ENCODE results near the gene TRIO. TPM values are rescaled to one million over a fixed set of nuclear protein-coding genes. Genes with fewer than 3 reads are reported as not detected.

TRIO gene
- polyA plus RNA-seq, 1 of the 3 experiments (the other 2 are of a cell fraction), result 229 TPM

- Histone ChIP-seq H3K27ac (ENCODE audit: low read depth in 2 of 2, low read length in 1 of 2) (peak overlapping the region; percentile 98 to 100), H3K79me2 (ENCODE audit: insufficient read depth) (peaks cover 93% of the 10 kb centered on the region), H3K9me3 (no peaks in the 10 kb centered on the region), H3K9ac (peak overlapping the region; percentile 36; the same call in 1 of the 2 replicates), H3K4me3 (ENCODE audit: low read depth in 2 of 2, low read length in 1 of 2) (no peak overlapping the region), H3K36me3 (replicated peaks in 1 of 2; ENCODE audit: control insufficient read depth in 1 of 2, insufficient read depth in 2 of 2, low read length in 1 of 2) (peaks cover 52 to 60% of the 10 kb centered on the region in 2 experiments), H3K4me2 (peak overlapping the region; percentile 60; the same call in 1 of the 2 replicates), H2AFZ (ENCODE audit: low read depth) (no peak overlapping the region), H4K20me1 (ENCODE audit: insufficient read depth) (peaks cover 43% of the 10 kb centered on the region), H3K9me2 (no peaks in the 10 kb centered on the region), H3K4me1 (ENCODE audit: control insufficient read depth in 1 of 2, insufficient read depth in 2 of 2, low read depth in 1 of 2, low read length in 1 of 2) (peaks cover 68 to 79% of the 10 kb centered on the region in 2 experiments), H3F3A (replicated peaks; ENCODE audit: insufficient read depth) (peaks cover 67% of the 10 kb centered on the region), H3K27me3 (ENCODE audit: insufficient read depth) (no peaks in the 10 kb centered on the region)
- peak; percentile 97 for TF ChIP-seq MXI1 (IDR thresholded peaks at IDR 0.05; ENCODE audit: low read depth, low read length)
- no peak for TF ChIP-seq FOXM1 (IDR thresholded peaks at IDR 0.05; ENCODE audit: low read depth)
- DNase-seq, result no peak
- WGBS (ENCODE audit: low lambda C conversion rate), result 84% methylated on average over 8 of the region's 13 CpGs
- POLR2A ChIA-PET, result no interaction called here
- CTCF ChIA-PET, result interaction anchor here (1.7 kb wide), 1 partner anchor 197 kb away, joined by 7 read pairs; no protein-coding TSS in a partner anchor
Observed at GRCh38 chr5:14451871-14452270, 308.7 kb downstream of the TRIO start.

GRCh38 chr5:14452685-14453454 lies 309.7 kb downstream of the TRIO start:
- H3F3A ChIP-seq (replicated peaks; ENCODE audit: insufficient read depth), result peaks cover 57% of the 10 kb centered on the region
- peaks cover 58 to 79% of the 10 kb centered on the region in 2 experiments for H3K4me1 ChIP-seq (ENCODE audit: control insufficient read depth in 1 of 2, insufficient read depth in 2 of 2, low read depth in 1 of 2, low read length in 1 of 2)
- POLR2A ChIA-PET, result no interaction called here
- H3K9me3 ChIP-seq, result no peaks in the 10 kb centered on the region
- H3K9me2 ChIP-seq, result no peaks in the 10 kb centered on the region
- H3K4me3 ChIP-seq (ENCODE audit: low read depth in 2 of 2, low read length in 1 of 2), result no peak overlapping the region
- peak overlapping the region; percentile 98 to 100 for H3K27ac ChIP-seq (ENCODE audit: low read depth in 2 of 2, low read length in 1 of 2)
- peak overlapping the region; percentile 60 for H3K4me2 ChIP-seq
- peak overlapping the region; percentile 36; the same call in 1 of the 2 replicates for H3K9ac ChIP-seq
- TF ChIP-seq JUND (IDR thresholded peaks at IDR 0.05), result 0 out of 2 replicates have a peak, but pooled peaks have one; percentile 3
- TF ChIP-seq FOXM1 (IDR thresholded peaks at IDR 0.05; ENCODE audit: low read depth), result peak; percentile 70; the same call in 1 of the 2 replicates
- no peak for TF ChIP-seq MXI1 (IDR thresholded peaks at IDR 0.05; ENCODE audit: low read depth, low read length)
- peak; percentile 78 for TF ChIP-seq TCF12 (IDR thresholded peaks at IDR 0.05)
- peaks cover 93% of the 10 kb centered on the region for H3K79me2 ChIP-seq (ENCODE audit: insufficient read depth)
- CTCF ChIA-PET, result no interaction called here
- peaks cover 51% of the 10 kb centered on the region for H4K20me1 ChIP-seq (ENCODE audit: insufficient read depth)
- H3K36me3 ChIP-seq (replicated peaks in 1 of 2; ENCODE audit: control insufficient read depth in 1 of 2, insufficient read depth in 2 of 2, low read length in 1 of 2), result peaks cover 50 to 55% of the 10 kb centered on the region in 2 experiments
- DNase-seq, result no peak
- WGBS (ENCODE audit: low lambda C conversion rate), result 29% methylated on average over 6 of the region's 6 CpGs
- no peak overlapping the region for H2AFZ ChIP-seq (ENCODE audit: low read depth)
- H3K27me3 ChIP-seq (ENCODE audit: insufficient read depth), result no peaks in the 10 kb centered on the region

DNA sequence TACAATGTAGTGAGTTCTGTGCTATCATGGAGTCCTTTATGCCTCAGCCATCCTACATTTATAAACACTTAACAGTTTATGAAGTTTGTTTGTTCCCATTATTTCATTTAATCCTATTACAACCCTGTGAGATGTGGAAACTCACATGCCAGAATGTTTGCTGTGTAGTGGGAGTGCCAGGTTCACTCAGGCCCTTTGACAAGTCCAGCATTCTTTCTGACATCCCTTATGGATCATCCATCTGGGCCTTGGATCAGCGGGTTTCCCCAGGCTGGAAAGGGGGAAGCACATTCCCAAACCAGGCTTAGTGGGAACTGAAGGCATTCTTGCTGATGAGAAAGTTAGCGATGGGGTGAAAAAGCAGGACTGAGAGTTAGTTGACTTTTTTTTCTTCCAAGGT lies 310.3 kb downstream of the TRIO start:
- H3F3A ChIP-seq (replicated peaks; ENCODE audit: insufficient read depth), result peaks cover 51% of the 10 kb centered on the region
- peaks cover 52 to 79% of the 10 kb centered on the region in 2 experiments for H3K4me1 ChIP-seq (ENCODE audit: control insufficient read depth in 1 of 2, insufficient read depth in 2 of 2, low read depth in 1 of 2, low read length in 1 of 2)
- H2AFZ ChIP-seq (ENCODE audit: low read depth), result no peak overlapping the region
- H3K9me3 ChIP-seq, result no peaks in the 10 kb centered on the region
- peak overlapping the region; percentile 18; the same call in 1 of the 2 replicates for H3K4me2 ChIP-seq
- peak overlapping the region; percentile 36; the same call in 1 of the 2 replicates for H3K9ac ChIP-seq
- H3K9me2 ChIP-seq, result no peaks in the 10 kb centered on the region
- no peak overlapping the region for H3K4me3 ChIP-seq (ENCODE audit: low read depth in 2 of 2, low read length in 1 of 2)
- H4K20me1 ChIP-seq (ENCODE audit: insufficient read depth), result peaks cover 57% of the 10 kb centered on the region
- no peak for DNase-seq
- H3K36me3 ChIP-seq (replicated peaks in 1 of 2; ENCODE audit: control insufficient read depth in 1 of 2, insufficient read depth in 2 of 2, low read length in 1 of 2), result peaks cover 53 to 54% of the 10 kb centered on the region in 2 experiments
- 93% methylated on average over 2 of the region's 2 CpGs for WGBS (ENCODE audit: low lambda C conversion rate)
- peak overlapping the region; percentile 98 to 100 for H3K27ac ChIP-seq (ENCODE audit: low read depth in 2 of 2, low read length in 1 of 2)
- ChIA-PET POLR2A (no interaction called here), CTCF (no interaction called here)
- peaks cover 93% of the 10 kb centered on the region for H3K79me2 ChIP-seq (ENCODE audit: insufficient read depth)
- no peaks in the 10 kb centered on the region for H3K27me3 ChIP-seq (ENCODE audit: insufficient read depth)
- TF ChIP-seq FOXM1 (IDR thresholded peaks at IDR 0.05; ENCODE audit: low read depth), result no peak
- no peak for TF ChIP-seq POLR2AphosphoS5 (IDR thresholded peaks at IDR 0.05; ENCODE audit: low read depth, low read length)
- TF ChIP-seq MXI1 (IDR thresholded peaks at IDR 0.05; ENCODE audit: low read depth, low read length), result no peak
- TF ChIP-seq, protein P1, sequence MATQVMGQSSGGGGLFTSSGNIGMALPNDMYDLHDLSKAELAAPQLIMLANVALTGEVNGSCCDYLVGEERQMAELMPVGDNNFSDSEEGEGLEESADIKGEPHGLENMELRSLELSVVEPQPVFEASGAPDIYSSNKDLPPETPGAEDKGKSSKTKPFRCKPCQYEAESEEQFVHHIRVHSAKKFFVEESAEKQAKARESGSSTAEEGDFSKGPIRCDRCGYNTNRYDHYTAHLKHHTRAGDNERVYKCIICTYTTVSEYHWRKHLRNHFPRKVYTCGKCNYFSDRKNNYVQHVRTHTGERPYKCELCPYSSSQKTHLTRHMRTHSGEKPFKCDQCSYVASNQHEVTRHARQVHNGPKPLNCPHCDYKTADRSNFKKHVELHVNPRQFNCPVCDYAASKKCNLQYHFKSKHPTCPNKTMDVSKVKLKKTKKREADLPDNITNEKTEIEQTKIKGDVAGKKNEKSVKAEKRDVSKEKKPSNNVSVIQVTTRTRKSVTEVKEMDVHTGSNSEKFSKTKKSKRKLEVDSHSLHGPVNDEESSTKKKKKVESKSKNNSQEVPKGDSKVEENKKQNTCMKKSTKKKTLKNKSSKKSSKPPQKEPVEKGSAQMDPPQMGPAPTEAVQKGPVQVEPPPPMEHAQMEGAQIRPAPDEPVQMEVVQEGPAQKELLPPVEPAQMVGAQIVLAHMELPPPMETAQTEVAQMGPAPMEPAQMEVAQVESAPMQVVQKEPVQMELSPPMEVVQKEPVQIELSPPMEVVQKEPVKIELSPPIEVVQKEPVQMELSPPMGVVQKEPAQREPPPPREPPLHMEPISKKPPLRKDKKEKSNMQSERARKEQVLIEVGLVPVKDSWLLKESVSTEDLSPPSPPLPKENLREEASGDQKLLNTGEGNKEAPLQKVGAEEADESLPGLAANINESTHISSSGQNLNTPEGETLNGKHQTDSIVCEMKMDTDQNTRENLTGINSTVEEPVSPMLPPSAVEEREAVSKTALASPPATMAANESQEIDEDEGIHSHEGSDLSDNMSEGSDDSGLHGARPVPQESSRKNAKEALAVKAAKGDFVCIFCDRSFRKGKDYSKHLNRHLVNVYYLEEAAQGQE (IDR thresholded peaks at IDR 0.05; ENCODE audit: low read depth, low read length), result no peak
- TF ChIP-seq, protein P2, sequence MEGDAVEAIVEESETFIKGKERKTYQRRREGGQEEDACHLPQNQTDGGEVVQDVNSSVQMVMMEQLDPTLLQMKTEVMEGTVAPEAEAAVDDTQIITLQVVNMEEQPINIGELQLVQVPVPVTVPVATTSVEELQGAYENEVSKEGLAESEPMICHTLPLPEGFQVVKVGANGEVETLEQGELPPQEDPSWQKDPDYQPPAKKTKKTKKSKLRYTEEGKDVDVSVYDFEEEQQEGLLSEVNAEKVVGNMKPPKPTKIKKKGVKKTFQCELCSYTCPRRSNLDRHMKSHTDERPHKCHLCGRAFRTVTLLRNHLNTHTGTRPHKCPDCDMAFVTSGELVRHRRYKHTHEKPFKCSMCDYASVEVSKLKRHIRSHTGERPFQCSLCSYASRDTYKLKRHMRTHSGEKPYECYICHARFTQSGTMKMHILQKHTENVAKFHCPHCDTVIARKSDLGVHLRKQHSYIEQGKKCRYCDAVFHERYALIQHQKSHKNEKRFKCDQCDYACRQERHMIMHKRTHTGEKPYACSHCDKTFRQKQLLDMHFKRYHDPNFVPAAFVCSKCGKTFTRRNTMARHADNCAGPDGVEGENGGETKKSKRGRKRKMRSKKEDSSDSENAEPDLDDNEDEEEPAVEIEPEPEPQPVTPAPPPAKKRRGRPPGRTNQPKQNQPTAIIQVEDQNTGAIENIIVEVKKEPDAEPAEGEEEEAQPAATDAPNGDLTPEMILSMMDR (IDR thresholded peaks at IDR 0.05), result no peak
- TF ChIP-seq, protein P3, sequence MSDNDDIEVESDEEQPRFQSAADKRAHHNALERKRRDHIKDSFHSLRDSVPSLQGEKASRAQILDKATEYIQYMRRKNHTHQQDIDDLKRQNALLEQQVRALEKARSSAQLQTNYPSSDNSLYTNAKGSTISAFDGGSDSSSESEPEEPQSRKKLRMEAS (IDR thresholded peaks at IDR 0.05; ENCODE audit: low read depth), result no peak
- no peak for TF ChIP-seq GATA2 (CRISPR knock-in tag; IDR thresholded peaks at IDR 0.05)
- no peak for TF ChIP-seq NFIC (IDR thresholded peaks at IDR 0.05; ENCODE audit: borderline replicate concordance)
- TF ChIP-seq, protein P4, sequence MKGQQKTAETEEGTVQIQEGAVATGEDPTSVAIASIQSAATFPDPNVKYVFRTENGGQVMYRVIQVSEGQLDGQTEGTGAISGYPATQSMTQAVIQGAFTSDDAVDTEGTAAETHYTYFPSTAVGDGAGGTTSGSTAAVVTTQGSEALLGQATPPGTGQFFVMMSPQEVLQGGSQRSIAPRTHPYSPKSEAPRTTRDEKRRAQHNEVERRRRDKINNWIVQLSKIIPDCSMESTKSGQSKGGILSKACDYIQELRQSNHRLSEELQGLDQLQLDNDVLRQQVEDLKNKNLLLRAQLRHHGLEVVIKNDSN (IDR thresholded peaks at IDR 0.05; ENCODE audit: borderline replicate concordance, low read depth), result no peak
- TF ChIP-seq PBX3 (IDR thresholded peaks at IDR 0.05), result no peak
